ENCODE data around the gene CCRL2. TPM values are rescaled to one million over a fixed set of nuclear protein-coding genes. Genes with fewer than 3 reads are reported as not detected.
"Not testable (repeated sequence)": the region's sequence is repeated elsewhere in the genome, so short reads cannot be mapped to it uniquely, and the experiment has no call there.

The CCRL2 gene
- total RNA-seq, 2 donors from 2014 or later, result 1.9 to 2.4 TPM

GRCh38 chr3:46416125-46416810 is 9.2 kb downstream of the CCRL2 start:
- Mint-ChIP-seq H3K27ac (no peak overlapping the region), H3K27me3 (no peaks in the 10 kb centered on the region), H3K4me1 (no peaks in the 10 kb centered on the region), H3K36me3 (ENCODE audit: low read depth) (no peaks in the 10 kb centered on the region), H3K4me3 (no peak overlapping the region)
- no peaks in the 10 kb centered on the region for H3K9me3 ChIP-seq (ENCODE audit: control insufficient read depth, low read length, poor library complexity, severe bottlenecking)
- ATAC-seq (no peak), DNase-seq (no peak)

GRCh38 chr3:46416811-46417510 is 9.9 kb downstream of the CCRL2 start:
- no peak overlapping the region for H3K27ac Mint-ChIP-seq
- H3K27me3 Mint-ChIP-seq, result no peaks in the 10 kb centered on the region
- no peak overlapping the region for H3K4me3 Mint-ChIP-seq
- no peaks in the 10 kb centered on the region for H3K4me1 Mint-ChIP-seq
- ATAC-seq, result no peak
- H3K9me3 ChIP-seq (ENCODE audit: control insufficient read depth, low read length, poor library complexity, severe bottlenecking), result no peaks in the 10 kb centered on the region
- H3K36me3 Mint-ChIP-seq (ENCODE audit: low read depth), result no peaks in the 10 kb centered on the region
- no peak for DNase-seq

- no peaks in the 10 kb centered on the region for H3K9me3 ChIP-seq (ENCODE audit: control insufficient read depth, low read length, poor library complexity, severe bottlenecking)
- H3K27me3 Mint-ChIP-seq, result no peaks in the 10 kb centered on the region
- DNase-seq, result no peak
- ATAC-seq, result no peak
- no peak overlapping the region for H3K27ac Mint-ChIP-seq
- no peak overlapping the region for H3K4me3 Mint-ChIP-seq
- no peaks in the 10 kb centered on the region for H3K36me3 Mint-ChIP-seq (ENCODE audit: low read depth)
- no peaks in the 10 kb centered on the region for H3K4me1 Mint-ChIP-seq
Observed at GRCh38 chr3:46417841-46418611, 11.0 kb downstream of the CCRL2 start.

GRCh38 chr3:46419816-46420215 is 12.8 kb downstream of the CCRL2 start:
- Mint-ChIP-seq H3K4me1 (no peaks in the 10 kb centered on the region), H3K36me3 (ENCODE audit: low read depth) (no peaks in the 10 kb centered on the region), H3K4me3 (no peak overlapping the region), H3K27ac (no peak overlapping the region), H3K27me3 (no peaks in the 10 kb centered on the region)
- ATAC-seq, result no peak
- no peaks in the 10 kb centered on the region for H3K9me3 ChIP-seq (ENCODE audit: control insufficient read depth, low read length, poor library complexity, severe bottlenecking)
- DNase-seq, result no peak

- H3K4me1 Mint-ChIP-seq, result no peaks in the 10 kb centered on the region
- H3K4me3 Mint-ChIP-seq, result no peak overlapping the region
- no peaks in the 10 kb centered on the region for H3K27me3 Mint-ChIP-seq
- no peaks in the 10 kb centered on the region for H3K36me3 Mint-ChIP-seq (ENCODE audit: low read depth)
- no peak for ATAC-seq
- H3K9me3 ChIP-seq (ENCODE audit: control insufficient read depth, low read length, poor library complexity, severe bottlenecking), result no peaks in the 10 kb centered on the region
- H3K27ac Mint-ChIP-seq, result no peak overlapping the region
- DNase-seq, result no peak
Observed at GRCh38 chr3:46420931-46421330, 13.9 kb downstream of the CCRL2 start.

- no peak for DNase-seq
- ATAC-seq, result no peak
- H3K36me3 Mint-ChIP-seq (ENCODE audit: low read depth), result no peaks in the 10 kb centered on the region
- H3K27me3 Mint-ChIP-seq, result no peaks in the 10 kb centered on the region
- H3K4me1 Mint-ChIP-seq, result peaks cover 10% of the 10 kb centered on the region
- no peaks in the 10 kb centered on the region for H3K9me3 ChIP-seq (ENCODE audit: control insufficient read depth, low read length, poor library complexity, severe bottlenecking)
- H3K27ac Mint-ChIP-seq, result no peak overlapping the region
- no peak overlapping the region for H3K4me3 Mint-ChIP-seq
Observed at GRCh38 chr3:46422617-46423016, 15.6 kb downstream of the CCRL2 start.

- Mint-ChIP-seq H3K27ac (no peak overlapping the region), H3K36me3 (ENCODE audit: low read depth) (no peaks in the 10 kb centered on the region), H3K4me1 (peaks cover 10% of the 10 kb centered on the region), H3K4me3 (no peak overlapping the region), H3K27me3 (no peaks in the 10 kb centered on the region)
- DNase-seq (no peak), ATAC-seq (no peak)
- no peaks in the 10 kb centered on the region for H3K9me3 ChIP-seq (ENCODE audit: control insufficient read depth, low read length, poor library complexity, severe bottlenecking)
Observed at GRCh38 chr3:46423588-46423987, 16.5 kb downstream of the CCRL2 start.

- H3K36me3 Mint-ChIP-seq (ENCODE audit: low read depth); H3K27ac Mint-ChIP-seq; H3K9me3 ChIP-seq (ENCODE audit: control insufficient read depth, low read length, poor library complexity, severe bottlenecking); ATAC-seq; H3K27me3 Mint-ChIP-seq; DNase-seq; H3K4me3 Mint-ChIP-seq: not testable (repeated sequence)
- peaks cover 10% of the 10 kb centered on the region for H3K4me1 Mint-ChIP-seq
Observed at GRCh38 chr3:46426476-46426875, 19.4 kb downstream of the CCRL2 start.

GRCh38 chr3:46427404-46427803 is 20.3 kb downstream of the CCRL2 start:
- H3K27ac Mint-ChIP-seq; H3K9me3 ChIP-seq (ENCODE audit: control insufficient read depth, low read length, poor library complexity, severe bottlenecking); H3K4me3 Mint-ChIP-seq; DNase-seq; ATAC-seq; H3K27me3 Mint-ChIP-seq; H3K36me3 Mint-ChIP-seq (ENCODE audit: low read depth): not testable (repeated sequence)
- peaks cover 10% of the 10 kb centered on the region for H3K4me1 Mint-ChIP-seq

GRCh38 chr3:46427916-46428833 is 21.1 kb downstream of the CCRL2 start:
- peaks cover 10% of the 10 kb centered on the region for H3K4me1 Mint-ChIP-seq
- no peak overlapping the region for H3K4me3 Mint-ChIP-seq
- DNase-seq (no peak), ATAC-seq (no peak)
- H3K9me3 ChIP-seq (ENCODE audit: control insufficient read depth, low read length, poor library complexity, severe bottlenecking), result no peaks in the 10 kb centered on the region
- H3K27me3 Mint-ChIP-seq, result no peaks in the 10 kb centered on the region
- H3K36me3 Mint-ChIP-seq (ENCODE audit: low read depth), result no peaks in the 10 kb centered on the region
- H3K27ac Mint-ChIP-seq, result no peak overlapping the region

GRCh38 chr3:46429250-46429649 is 22.2 kb downstream of the CCRL2 start:
- no peaks in the 10 kb centered on the region for H3K36me3 Mint-ChIP-seq (ENCODE audit: low read depth)
- H3K9me3 ChIP-seq (ENCODE audit: control insufficient read depth, low read length, poor library complexity, severe bottlenecking), result no peaks in the 10 kb centered on the region
- DNase-seq (no peak), ATAC-seq (no peak)
- H3K4me3 Mint-ChIP-seq, result no peak overlapping the region
- H3K27ac Mint-ChIP-seq, result no peak overlapping the region
- H3K4me1 Mint-ChIP-seq, result peaks cover 10% of the 10 kb centered on the region
- H3K27me3 Mint-ChIP-seq, result no peaks in the 10 kb centered on the region

- no peaks in the 10 kb centered on the region for H3K36me3 Mint-ChIP-seq (ENCODE audit: low read depth)
Observed at GRCh38 chr3:46429671-46430070, 22.6 kb downstream of the CCRL2 start.

GRCh38 chr3:46430879-46431278 is 23.8 kb downstream of the CCRL2 start:
- not testable (repeated sequence) for ATAC-seq; H3K36me3 Mint-ChIP-seq (ENCODE audit: low read depth); DNase-seq; H3K9me3 ChIP-seq (ENCODE audit: control insufficient read depth, low read length, poor library complexity, severe bottlenecking); H3K4me3 Mint-ChIP-seq; H3K27me3 Mint-ChIP-seq; H3K27ac Mint-ChIP-seq
- H3K4me1 Mint-ChIP-seq, result peaks cover 19% of the 10 kb centered on the region

More at GRCh38 chr3:46429671-46430070, 22.6 kb downstream of the CCRL2 start:
- no peak for ATAC-seq
- no peaks in the 10 kb centered on the region for H3K9me3 ChIP-seq (ENCODE audit: control insufficient read depth, low read length, poor library complexity, severe bottlenecking)
- no peak for DNase-seq
- no peak overlapping the region for H3K27ac Mint-ChIP-seq
- H3K4me3 Mint-ChIP-seq, result no peak overlapping the region
- no peaks in the 10 kb centered on the region for H3K27me3 Mint-ChIP-seq
- peaks cover 10% of the 10 kb centered on the region for H3K4me1 Mint-ChIP-seq

Data from T-helper 17 cell (primary cell).